COLO829 (cell line): ENCODE results near the gene SCUBE3.

ENCODE experiments used
- DNase-seq: peaks from one replicate; pipeline ENCODE4 v3.0.0; 2012; ENCODE audit warnings: low spot score

SCUBE3 gene

DNA sequence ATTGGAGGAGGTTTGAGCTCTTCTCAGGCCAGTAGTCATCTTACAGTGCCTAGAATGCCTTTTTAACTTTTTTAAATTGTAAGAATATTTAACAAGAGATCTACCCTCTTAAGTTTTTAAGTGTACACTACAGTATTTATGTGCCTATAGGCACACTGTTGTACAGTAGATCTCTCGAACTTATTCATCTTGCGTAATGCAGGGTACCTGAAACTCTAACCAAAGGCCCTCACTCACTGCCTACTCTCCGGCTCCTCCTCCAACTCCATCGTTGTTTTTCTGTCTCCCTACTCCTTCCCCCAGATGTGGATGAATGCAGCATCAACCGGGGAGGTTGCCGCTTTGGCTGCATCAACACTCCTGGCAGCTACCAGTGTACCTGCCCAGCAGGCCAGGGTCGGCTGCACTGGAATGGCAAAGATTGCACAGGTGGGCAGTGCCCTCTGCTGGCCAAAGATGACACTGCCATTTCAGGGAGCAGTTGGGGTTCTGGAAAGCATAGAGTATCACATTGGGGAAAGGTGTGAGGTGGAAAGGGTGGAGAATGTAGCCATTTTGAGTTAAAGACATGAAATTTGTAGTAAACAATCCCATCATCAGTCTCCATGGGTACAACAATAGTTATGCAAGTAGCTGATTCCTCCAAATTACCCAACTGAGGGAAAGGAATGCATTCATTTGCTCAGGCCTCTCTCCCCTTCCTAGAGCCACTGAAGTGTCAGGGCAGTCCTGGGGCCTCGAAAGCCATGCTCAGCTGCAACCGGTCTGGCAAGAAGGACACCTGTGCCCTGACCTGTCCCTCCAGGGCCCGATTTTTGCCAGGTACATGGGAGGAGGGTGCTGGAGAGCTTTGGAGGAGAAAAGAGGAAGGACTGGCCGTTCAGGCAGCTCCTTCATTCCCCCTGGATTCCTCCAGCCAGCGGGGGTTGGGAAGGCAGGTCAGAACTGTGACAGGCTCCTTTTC, 27.4 kb downstream of the SCUBE3 start:
- DNase-seq, result peak; percentile 83

DNA sequence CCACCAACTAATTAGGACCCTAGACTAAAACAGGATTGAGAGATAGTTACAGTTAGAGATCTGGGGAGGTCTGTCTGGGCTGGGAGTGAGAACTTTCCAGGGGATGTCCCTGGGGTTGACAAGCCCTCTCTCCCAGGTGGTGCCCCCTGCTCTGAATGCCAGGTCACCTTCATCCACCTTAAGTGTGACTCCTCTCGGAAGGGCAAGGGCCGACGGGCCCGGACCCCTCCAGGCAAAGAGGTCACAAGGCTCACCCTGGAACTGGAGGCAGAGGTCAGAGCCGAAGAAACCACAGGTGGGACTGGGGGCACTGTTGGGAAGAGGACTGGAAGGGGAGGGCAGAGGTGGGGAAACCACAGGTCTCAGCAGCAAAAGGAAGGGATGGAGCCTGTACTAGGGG, 28.7 kb downstream of the SCUBE3 start:
- no peak for DNase-seq

DNA sequence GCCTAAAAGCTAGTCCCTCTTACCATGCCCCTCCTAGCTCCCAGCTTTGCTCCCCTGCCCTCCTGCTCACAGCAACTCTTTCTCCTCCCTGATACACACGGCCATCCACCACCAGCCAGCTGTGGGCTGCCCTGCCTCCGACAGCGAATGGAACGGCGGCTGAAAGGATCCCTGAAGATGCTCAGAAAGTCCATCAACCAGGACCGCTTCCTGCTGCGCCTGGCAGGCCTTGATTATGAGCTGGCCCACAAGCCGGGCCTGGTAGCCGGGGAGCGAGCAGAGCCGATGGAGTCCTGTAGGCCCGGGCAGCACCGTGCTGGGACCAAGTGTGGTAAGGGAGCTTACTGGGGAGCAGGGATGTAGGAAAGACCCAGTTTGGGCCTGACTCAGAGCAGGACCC, 29.1 kb downstream of the SCUBE3 start:
- no peak for DNase-seq

DNA sequence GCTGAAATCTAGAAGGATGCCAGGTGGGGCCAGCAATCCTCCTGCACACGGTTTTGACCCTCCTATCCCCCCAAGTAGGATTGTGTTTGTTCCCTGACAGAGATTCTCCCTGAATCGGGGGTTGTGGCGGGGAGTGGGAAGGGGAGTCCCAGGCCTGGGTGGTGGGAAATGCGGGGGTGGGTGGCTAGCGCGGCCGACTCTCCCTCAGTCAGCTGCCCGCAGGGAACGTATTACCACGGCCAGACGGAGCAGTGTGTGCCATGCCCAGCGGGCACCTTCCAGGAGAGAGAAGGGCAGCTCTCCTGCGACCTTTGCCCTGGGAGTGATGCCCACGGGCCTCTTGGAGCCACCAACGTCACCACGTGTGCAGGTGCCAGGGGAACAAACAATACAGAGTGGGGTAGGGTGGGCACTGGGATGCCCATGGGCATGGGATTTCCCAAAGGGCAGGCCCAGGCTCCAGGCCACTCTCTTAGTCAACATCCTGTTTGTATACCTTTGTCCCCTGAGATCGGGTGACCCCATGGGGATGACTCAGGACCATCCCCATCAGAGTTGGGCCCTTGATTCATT, 29.7 kb downstream of the SCUBE3 start:
- DNase-seq, result no peak

DNA sequence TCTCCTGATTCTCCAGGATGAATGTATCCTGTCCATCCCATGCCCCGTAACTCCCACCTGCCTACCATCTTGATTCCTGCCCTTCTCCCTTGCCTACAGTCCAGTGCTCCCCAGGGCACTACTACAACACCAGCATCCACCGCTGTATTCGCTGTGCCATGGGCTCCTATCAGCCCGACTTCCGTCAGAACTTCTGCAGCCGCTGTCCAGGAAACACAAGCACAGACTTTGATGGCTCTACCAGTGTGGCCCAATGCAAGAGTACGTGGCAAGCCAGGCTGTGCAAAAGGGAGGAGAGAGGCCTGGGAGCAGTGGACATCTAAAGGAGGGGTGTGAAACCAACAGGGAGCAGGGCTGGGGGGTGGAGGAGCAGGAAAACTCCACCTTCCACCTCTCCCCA, 30.8 kb downstream of the SCUBE3 start:
- DNase-seq, result no peak

DNA sequence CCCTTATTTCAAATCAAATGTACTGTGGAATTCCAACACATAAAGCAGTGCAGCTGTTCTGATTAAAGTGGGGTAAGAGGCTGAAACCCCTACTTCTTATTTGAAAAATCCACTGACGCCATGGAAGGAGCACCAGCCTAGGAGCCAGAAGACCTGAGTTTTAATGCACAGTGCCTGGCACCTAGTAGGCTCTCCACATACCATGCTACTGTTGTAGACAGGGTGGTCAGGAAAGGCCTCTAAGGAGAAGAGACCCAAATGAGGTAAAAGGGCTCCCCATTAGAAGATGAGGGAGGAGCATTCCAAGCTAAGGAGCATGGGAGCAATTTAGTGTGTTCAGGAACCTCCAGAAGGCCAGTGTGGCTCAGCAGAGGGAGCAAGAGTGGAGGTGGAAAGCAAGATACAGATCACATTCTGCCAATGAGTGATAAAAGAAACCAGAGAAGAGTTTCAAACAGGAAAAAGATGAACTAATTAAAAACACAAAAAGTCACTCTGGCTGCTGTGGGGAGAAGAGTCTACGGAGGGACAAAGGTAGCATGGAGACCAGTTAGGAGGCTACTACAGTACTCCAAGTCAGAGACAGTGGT, 34.0 kb downstream of the SCUBE3 start:
- DNase-seq, result no peak

DNA sequence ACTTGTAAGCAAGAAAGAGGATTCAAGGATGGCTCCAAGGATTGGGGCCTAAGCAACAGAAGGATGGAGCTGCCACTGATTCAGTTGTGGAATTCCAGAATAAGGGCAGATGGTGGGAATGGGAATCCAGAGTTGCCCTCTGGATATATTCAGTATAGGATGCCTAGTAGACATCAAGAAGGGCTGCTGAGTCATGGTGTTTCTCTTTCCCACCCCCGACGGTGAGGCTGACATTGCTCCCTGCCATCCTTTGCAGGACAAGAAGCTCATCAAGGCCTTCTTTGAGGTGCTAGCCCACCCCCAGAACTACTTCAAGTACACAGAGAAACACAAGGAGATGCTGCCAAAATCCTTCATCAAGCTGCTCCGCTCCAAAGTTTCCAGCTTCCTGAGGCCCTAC, 34.5 kb downstream of the SCUBE3 start:
- no peak for DNase-seq

DNA sequence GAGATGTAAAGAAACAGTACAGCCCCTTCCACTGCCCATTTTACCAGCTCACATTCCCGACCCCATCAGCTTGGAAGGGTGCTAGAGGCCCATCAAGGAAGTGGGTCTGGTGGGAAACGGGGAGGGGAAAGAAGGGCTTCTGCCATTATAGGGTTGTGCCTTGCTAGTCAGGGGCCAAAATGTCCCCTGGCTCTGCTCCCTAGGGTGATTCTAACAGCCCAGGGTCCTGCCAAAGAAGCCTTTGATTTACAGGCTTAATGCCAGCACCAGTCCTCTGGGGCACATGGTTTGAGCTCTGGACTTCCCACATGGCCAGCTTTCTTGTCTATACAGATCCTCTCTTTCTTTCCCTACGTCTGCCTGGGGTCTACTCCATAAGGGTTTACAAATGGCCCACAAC, 35.2 kb downstream of the SCUBE3 start:
- no peak for DNase-seq

DNA sequence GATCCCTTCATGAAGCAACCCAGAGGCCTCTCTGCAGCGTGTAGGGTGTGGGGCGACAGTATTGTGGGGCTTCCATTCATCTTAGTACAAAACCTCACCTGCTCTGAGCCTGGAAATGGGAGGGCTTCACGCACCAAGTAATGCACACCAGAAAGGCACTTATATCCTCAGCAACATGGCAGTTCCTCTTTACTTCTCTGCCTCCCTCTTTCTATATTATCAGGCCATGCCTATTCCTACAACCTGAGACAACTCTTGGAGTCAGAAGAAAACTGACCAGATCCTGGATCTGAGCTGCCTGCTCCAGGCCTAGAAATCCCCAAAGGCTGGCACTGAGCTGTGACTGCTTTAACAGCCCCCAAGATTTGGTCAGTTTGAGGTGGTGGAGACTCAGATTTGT, 38.2 kb downstream of the SCUBE3 start:
- DNase-seq, result no peak

DNA sequence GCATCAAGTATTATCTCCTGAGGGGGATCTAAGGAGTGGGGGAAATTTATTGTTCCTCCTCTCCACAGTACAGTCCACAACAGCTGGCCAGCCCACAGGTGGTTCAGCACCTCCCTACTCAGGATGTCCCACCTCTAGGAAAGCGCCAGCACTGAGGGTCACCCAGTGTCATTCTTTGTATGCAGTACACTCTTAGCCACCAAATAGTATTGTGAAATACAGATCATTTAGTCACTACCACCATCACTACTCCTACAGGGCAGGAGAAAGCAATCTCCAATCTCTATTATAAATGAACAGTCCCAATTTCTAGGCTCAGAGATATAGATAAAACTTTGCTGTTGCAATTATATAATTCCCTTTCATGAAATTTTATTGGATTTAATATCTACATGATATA, 39.5 kb downstream of the SCUBE3 start:
- no peak for DNase-seq

DNA sequence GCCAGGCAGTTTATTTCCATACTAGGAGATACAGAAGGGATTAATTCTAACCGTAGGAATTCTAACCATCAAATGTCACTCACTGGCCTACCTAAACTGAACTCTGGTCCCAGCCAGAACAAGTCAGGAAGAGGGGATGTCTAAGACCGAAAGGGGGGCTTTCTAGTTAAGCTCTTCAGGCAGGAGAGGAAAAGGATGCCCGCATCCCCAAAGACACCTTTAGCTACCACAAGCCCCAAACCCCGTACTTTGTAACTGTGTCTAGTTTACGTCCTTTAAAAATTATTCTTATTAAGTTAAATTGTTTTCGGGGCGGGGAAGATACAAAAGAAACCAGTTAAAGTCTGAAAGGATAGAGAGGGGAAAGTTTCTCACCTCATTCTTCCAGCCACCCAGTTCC, 44.6 kb downstream of the SCUBE3 start:
- DNase-seq, result no peak

DNA sequence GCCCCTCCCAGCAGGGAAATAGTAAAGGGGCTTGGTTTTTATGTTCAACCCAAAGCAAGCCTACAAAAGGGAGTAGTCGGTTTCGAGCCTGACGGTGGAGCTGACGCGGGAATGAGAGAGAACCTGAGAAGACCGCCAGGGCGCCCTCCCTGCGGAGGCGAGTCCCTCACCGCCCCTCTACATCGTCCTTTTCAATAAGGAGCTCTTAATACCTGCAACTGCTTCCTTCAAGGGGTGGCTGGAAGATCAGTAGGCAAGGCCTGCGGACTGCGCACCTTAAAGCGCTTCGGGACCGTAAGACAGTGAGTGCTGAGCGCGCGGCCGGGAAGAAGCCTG, 45.1 kb downstream of the SCUBE3 start:
- peak; percentile 49 for DNase-seq

DNA sequence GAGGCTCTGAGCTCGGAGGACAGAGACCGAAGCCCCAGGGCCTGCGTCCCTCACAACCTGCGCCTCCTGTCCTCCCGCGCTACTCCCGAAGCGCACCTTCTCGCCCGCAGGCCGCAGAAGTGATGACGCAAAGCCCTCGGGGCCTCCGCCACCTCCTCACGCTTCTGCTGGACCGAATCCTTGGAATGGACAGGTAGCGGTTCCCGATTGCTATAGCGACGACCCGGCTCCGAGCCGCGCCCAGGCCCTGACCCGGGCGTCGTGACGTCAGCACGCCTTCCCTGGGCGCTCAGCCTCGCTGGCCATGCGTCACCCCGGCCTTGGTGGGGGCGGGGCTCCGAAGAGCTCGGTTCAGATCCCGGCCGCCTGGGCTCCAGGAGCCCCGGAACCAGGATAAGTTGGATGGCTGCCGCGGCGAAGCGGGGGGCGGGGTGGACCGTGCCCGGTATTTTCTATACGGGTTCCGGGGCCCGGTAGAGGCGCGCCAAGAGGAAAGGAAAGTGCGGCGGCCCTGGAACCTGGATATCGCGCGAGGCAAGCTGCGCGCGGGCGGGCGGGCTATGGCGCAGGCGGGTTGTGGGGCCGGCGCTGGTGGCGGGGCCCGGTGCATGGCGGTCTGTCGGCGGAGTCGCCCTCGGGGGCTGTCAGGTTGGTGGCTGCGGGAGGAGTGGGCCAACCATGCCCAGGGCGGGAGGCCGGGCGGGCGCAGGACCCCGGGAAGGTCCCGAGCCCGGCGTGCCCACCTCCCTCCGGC, 45.6 kb downstream of the SCUBE3 start, which contains the start of gene ZNF76:
TSS of gene ZNF76 (plus strand) at position 542 of the 754 bp plus-strand sequence. CDS start 21,417 bp downstream, outside the sequence.
- peak; percentile 98 for DNase-seq

DNA sequence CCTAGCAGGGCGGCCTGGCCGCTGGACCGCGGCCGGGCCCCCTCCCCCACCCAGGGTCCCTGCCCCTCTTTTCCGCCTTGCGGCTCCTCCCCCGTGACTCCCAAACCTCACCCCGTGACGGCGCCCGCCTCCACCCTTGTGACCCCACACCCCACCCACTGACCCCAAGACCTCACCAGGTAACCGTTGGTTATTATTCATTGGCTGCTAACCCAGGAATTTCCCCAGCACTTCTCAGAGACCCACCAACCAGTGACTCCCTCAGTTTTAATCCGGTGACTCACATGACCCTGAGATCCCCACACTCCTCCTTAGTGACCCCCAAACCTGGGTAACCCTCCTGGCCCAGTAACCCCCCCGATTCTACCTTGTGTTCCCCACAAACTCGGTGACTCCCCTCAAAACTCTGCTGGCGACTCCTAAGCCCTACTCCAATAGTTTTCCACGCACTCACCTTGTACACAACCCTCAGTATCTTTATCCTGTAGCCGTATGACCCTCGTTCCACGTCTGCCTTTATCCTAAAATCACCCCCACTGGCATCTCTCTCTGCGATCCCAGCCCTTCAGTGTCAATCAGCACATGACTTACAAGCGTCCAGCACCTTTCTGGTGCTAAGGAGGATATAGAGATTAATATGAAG, 46.3 kb downstream of the SCUBE3 start:
- peak; percentile 45 for DNase-seq

DNA sequence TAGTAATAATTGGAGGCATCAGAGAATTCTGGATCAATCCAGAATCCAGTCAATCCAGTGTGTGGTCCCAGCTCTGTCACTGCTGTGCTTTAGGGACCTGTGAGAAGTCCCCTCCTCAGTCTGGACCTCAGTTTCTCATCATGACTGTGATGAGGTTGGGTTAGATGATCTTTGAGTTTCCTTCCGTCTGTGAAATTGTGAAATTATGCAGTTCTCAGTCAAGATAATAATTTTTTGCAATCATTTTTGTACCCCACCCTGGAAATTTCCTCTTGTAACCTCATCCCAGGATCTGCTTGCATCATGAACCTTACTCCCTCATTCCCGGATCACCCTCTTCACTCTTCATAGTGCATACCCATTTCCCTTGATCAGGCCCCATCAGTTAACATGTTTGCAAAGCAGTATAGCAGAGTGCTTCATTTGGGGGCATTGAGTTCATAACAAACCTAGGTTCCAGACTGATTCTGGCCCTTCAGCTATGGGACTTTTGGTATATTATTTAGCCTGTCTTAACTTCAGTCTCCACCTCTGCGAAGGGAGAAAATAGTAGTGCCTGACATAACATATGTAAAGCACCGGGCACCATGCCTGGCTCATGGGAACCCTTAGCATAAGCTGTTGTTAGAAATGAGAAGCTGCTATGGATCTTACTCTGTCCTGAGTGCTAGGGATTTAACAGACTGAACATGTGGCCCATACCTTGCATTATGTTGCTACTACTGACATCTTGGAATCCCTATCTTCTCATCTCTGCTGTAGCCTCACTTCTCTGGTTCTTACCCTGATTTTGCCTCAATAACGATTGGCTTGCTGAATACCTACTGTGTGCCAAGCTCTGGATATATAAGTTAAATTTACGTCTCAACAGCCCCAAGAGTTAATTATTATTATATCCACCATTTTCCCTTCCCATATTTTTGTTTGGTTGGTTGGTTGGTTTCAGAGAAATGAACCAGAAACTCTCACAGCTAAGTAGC, 47.1 kb downstream of the SCUBE3 start:
- DNase-seq, result no peak

DNA sequence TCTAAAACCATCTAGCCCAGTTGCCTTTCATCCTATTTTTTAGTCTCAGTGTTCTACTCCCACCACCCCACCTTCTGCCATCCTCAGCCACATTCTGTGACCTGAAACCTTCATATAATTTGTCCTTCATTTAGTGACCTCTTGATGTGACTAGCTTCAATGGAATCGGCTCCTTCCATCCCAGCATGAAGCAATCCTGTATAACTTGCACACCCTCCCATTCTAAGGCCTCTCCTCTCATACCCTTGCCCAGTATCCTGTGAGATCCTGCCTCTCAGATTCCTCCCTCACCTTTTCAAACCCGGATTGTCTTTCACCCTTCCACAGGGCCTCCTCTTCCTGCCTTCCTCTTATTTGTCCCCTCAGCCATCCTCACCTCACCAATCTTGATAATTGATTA, 48.8 kb downstream of the SCUBE3 start:
- DNase-seq, result no peak

DNA sequence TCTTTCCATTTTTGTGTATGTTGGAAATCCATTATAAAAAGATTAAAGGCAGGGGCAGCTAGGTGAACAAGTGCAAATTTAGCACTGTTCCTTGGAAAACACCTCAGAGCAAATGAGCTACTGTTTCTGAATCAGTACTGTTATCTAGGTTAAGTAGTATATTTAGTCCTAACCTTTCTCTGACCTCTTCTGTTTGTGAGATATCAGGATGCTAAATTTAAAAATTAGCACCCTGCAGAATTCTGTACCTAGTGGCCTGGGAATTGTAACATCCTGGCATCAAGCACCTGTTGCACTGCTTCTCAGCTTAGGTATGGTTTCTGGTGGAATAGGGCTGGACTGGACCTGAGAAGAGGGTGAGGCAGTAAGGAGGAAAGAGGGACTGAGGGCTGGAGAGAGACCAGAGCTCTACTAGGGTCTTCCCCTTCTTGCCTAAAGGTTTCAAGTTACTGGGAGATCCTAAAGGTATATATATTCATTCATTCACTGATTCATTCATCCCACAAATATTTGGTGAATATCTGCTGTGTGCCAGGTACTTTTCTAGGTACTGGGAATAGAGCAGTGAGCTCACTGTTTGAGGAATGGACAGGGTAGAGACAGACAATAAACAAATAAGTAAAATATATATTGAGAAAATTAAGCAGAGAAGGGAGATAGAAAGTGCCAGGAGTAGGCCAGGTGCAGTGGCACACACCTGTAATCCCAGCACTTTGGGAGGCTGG, 51.0 kb downstream of the SCUBE3 start:
- no peak for DNase-seq

DNA sequence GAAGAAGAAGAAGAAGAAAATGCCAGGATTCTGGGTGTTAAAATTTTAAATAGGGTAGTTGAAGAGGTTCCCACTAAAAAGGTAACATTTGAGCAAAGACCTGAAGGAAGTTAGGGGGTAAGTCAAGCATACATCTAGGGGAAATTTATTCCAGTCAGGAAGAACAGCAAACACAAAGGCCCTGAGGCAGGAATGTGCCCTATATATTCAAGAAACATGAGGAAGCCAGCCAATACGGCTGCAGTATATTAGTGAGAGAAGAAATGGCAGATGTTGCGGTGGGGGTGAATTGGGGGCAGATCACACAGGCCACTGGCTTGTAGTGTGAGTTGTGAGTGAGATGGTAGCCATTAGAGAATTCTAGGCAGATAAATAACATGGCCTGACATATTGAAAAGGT, 51.8 kb downstream of the SCUBE3 start:
- DNase-seq, result no peak

DNA sequence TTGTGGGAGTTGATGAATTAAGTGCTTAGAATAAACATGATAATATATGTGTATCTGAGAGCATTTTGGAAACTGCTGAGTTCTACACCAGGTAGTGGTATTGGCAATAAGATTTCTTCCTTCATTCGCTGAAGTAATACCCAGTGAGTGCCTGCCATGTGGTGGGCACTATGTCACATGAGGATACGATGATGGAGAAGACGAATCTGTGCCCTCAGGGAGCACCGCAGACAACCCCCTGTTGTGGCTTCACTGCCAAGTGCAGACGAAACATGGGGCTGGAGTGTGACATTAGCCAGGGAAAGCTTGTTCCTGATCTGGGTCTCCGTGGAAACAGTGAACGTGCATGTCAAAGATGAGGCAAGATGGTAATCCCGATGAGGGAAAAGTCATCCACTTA, 53.7 kb downstream of the SCUBE3 start:
- no peak for DNase-seq

DNA sequence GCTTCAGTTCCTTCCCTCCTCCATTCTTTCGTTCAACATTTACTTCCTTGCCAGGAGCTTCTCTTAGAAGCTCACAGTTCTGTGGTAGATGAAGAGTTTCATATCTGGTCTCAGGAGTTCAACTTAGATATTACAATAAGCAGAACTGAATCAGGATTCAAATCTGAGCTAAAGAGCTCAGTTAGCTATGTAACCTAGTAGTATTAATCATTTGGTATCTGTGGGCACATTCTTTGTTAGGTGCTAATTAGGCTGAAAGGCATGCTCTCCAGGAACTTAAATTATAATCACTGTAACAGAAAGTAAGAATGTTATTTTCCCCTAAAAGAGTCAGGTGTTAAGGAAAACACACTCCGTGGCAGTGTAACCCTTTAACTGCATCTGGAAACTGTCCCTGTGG, 54.1 kb downstream of the SCUBE3 start:
- no peak for DNase-seq
